Activated gamma-delta T cell treated with Interleukin-2 at 50 U/mL for 16 hours (primary cell): ENCODE data around the gene TRIM17.

ENCODE experiments used
- DNase-seq: peaks from one replicate; pipeline ENCODE4 v3.0.0-alpha.2; 2020

The TRIM17 gene

DNA sequence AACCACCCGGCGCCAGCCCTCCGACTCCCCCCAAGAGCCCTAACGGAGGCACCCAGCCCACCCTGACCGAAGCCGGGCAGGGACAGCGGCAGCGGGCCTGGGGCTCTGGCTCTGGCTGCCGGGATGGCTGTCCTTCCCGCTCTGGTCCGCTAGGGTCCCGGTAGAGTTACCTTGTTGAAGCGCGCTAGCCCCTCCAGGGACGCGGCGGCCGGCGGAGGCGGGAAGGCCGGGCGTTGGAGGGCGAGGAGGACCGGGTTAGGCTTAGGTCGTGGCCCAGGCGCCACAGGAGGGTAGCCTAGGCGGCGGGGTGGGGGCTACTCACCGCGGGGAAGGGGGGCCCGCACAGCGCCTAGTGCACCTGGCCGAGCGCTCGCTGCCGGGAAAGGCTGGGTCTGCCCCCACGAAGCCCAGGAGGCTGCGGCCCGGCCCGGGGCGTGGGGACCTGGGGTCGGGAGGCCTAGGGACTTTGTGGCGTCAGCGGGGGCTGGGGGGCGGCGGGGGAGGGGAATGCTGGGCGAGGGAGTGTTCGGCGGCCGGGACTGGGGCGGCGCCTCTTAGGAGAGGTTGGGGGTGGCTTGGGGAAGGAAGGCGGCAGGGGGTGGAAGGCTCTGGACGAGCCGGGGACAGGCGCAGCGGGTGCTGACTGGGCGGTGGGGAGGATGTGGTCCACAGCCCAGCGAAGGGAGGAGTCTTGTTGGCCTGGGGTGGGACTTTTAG, at the start of gene TRIM17:
Gene TRIM17 (minus strand): TSS at position 645 of the 717 bp plus-strand sequence. CDS start 1,789 bp downstream, outside the sequence.
- peak; percentile 44 for DNase-seq

DNA sequence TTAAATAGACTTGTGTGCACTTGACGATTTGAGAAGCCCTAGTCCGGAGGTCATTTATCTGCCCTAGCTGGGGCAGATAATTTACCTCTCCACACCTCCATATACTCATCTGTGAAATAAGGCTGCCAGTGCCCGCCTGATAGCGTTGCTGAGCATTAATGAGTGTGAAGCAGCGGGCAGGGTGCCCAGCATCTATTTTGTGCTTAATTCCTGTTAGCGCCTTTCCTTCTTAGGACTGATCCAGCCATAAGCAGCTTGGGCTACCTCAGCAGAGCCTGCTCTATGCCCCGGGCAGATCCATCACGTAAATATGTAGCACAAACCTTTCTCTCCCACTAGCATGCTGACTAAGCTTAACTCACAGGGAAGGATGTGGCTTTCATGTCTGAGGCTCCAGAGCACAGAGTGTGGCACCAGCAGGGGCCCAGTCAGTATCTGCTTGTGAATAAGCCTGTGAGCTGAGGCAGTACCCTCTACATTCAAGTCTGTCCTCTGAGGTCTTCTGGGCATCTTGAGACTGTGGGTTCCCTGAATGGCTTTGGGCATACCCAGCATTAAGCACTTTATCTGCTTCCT, 49.0 kb upstream of the TRIM17 start:
- DNase-seq = no peak

GRCh38 chr1:228465141-228465540, 48.5 kb upstream of the TRIM17 start:
- no peak for DNase-seq

DNA sequence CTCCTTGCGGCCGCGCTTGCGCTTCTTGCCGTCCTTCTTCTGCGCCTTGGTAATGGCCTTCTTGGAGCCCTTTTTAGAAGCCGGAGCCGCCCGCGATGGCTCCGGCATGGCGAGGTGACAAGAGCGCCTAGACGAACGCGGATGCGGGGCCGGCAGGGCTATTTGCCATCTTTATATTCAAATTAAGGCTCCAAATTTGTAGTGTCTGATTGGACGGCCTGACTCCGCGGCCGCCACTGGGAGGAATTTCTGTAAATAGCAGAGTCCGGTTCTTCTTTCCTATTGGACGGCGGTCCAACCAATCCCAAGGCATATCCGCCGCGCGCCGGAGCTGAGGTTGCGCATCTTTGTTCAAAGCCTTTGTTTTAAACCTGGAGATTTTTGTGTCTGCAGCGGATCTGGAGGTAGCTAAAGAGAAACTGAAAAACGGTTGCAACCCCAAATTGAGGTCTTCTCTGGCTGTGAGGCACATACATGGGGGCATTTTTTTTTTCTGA, 47.9 kb upstream of the TRIM17 start:
- peak; percentile 85 for DNase-seq

DNA sequence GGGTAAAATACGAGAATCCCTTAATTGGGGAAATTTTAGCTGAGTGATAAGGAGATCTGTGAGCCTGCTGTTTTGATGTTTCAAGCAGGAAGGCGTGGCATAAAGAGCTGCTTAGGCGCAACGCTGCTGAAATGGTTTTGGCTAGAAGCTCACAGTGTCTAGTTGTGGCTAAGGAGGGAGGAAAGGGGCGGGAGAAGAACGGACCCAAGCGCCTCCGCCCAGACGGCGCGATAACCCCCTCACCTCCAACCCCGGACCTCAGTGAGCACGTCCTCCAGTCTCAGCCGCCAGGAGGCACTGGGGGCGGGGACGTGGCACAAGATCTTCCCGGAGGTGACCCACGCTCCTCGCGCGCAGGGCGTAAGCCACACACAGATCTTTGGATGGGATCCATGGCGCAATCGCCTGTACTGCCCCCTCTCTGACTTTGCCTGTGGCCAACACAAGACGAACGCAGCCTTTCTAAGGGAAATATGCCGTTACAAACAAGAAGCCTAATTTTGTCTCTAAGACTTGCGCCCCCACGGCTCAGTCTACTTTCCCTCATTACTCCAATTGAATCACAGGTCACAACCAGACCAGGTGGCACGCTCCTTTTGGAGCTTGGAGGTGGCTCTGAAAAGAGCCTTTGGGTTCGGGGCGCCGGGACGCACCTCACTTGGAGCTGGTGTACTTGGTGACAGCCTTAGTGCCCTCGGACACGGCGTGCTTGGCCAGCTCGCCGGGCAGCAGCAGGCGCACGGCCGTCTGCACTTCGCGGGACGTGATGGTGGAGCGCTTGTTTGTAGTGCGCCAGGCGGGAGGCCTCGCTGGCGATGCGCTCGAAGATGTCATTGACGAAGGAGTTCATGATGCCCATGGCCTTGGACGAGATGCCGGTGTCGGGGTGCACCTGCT, 47.1 kb upstream of the TRIM17 start:
- DNase-seq = peak; percentile 37

DNA sequence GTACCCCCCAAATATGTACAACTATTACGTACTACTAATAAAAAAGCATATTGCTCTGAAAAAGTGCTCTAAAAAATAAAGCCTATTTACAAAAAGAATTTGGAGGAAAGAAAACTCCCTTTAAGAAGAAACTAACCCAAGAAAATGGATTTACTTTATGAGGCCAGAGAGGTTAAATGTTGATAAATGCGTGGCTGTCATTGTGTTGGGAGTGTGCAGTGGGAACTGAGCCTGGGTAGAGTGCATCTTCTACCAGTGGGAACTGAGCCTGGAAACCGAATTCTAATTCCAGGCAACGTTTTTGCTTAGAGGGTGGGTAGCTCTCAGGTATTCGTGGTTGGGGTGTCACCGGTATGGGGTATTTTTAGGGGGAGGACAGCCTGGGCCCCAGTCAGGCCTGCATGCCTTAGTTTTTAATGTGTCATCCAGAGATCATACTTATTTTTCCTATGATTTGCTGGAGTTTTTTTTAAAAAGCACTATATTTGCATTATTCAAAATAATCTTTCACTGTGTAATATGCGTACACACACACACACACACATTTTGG, 46.4 kb upstream of the TRIM17 start:
- no peak for DNase-seq

- DNase-seq = no peak
Measured at GRCh38 chr1:228462560-228462959, 45.9 kb upstream of the TRIM17 start.

- no peak for DNase-seq
Measured at GRCh38 chr1:228460821-228461220, 44.2 kb upstream of the TRIM17 start.

GRCh38 chr1:228459091-228459993, 42.7 kb upstream of the TRIM17 start:
- DNase-seq = peak; percentile 34

- DNase-seq = peak; percentile 76
Measured at GRCh38 chr1:228457396-228458176, 40.9 kb upstream of the TRIM17 start.

GRCh38 chr1:228457017-228457395, 40.3 kb upstream of the TRIM17 start:
- no peak for DNase-seq

GRCh38 chr1:228456252-228457016, 39.8 kb upstream of the TRIM17 start:
- no peak for DNase-seq

GRCh38 chr1:228455715-228456114, 39.1 kb upstream of the TRIM17 start:
- DNase-seq = no peak

- DNase-seq = no peak
Measured at GRCh38 chr1:228454238-228454637, 37.6 kb upstream of the TRIM17 start.

GRCh38 chr1:228453614-228454013, 37.0 kb upstream of the TRIM17 start:
- DNase-seq = no peak

GRCh38 chr1:228453022-228453560, 36.4 kb upstream of the TRIM17 start:
- DNase-seq = no peak

DNA sequence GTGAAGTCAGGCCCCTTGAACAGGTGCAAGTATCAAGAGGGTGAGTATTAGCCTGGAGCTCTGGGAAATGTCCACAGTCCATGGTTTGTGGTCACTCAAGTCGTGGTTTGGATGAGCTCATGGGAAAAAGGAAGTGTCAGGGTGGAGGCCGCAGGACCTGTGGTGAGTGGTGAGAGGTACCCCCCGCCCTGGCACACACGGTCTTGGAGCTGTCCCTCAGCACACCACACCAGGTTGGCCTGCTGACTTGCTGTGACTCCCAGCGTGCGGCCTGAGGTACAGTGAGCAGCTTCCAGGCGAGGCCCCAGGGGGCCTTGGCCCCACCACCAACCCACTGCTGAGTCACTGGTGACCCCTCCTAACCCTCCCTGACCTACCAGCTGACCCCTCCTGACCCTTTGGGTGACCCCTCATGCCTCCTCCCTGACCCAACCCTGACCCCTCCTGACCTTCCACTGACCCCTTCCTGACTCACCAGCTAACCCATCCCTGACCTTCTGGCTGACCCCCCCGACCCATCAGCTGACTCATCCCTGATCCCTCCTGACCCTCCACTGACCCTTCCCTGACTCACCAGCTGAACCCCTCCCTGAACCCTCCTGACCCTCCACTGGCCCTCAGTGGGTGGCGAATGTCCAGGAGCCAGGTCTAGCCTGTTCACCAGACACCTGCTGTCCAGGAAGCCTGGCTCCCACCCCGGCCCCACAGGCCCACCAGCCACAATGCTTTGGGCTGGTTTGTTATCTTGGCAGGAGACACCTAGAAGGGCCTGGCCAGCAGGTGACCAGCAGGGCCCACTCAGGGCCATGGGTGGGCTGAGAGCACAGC, 35.7 kb upstream of the TRIM17 start:
- no peak for DNase-seq

GRCh38 chr1:228450200-228450599, 33.5 kb upstream of the TRIM17 start:
- no peak for DNase-seq

- no peak for DNase-seq
Measured at GRCh38 chr1:228448372-228448771, 31.7 kb upstream of the TRIM17 start.
